Lung microvascular endothelial cell (primary cell): ENCODE measurements around the gene TCF3. TPM values are rescaled to one million over a fixed set of nuclear protein-coding genes. Genes with fewer than 3 reads are reported as not detected.

Experiments used
- DNase-seq, 2 donors: peaks; one replicate each; pipeline versions ENCODE4 v3.0.0 to v3.0.0-alpha.2; 2010; ENCODE audit warnings: low read depth in 2 of 2
- total RNA-seq: library from RNA; depleted of rRNA; stranded (reverse); fragments of >200 nt; gene quantifications from 2 replicates; pipeline ENCODE4 v1.2.1, GENCODE V29; 2014

The TCF3 gene
- total RNA-seq, 1 donor from 2014 or later = 48.6 TPM

GRCh38 chr19:1631557-1632100 is 20.8 kb downstream of the TCF3 start:
- no peak for DNase-seq

GRCh38 chr19:1630811-1631210 is 21.6 kb downstream of the TCF3 start:
- DNase-seq = no peak

- no peak for DNase-seq
Observed at GRCh38 chr19:1630012-1630411, 22.4 kb downstream of the TCF3 start.

GRCh38 chr19:1629256-1629808 is 23.1 kb downstream of the TCF3 start:
- no peak for DNase-seq

- DNase-seq = no peak
Observed at GRCh38 chr19:1627194-1627593, 25.2 kb downstream of the TCF3 start.

- no peak for DNase-seq
Observed at GRCh38 chr19:1626417-1627010, 25.9 kb downstream of the TCF3 start.

- DNase-seq = peak; percentile 83 to 88
Observed at GRCh38 chr19:1624458-1624857, 28.0 kb downstream of the TCF3 start.

- no peak for DNase-seq
Observed at GRCh38 chr19:1622541-1622940, 29.9 kb downstream of the TCF3 start.

GRCh38 chr19:1622007-1622406 is 30.4 kb downstream of the TCF3 start:
- DNase-seq = no peak

GRCh38 chr19:1621574-1621973 is 30.8 kb downstream of the TCF3 start:
- DNase-seq = no peak

- DNase-seq = no peak
Observed at GRCh38 chr19:1621021-1621420, 31.4 kb downstream of the TCF3 start.

GRCh38 chr19:1620502-1620901 is 31.9 kb downstream of the TCF3 start:
- no peak for DNase-seq

- DNase-seq = no peak
Observed at GRCh38 chr19:1619703-1620102, 32.7 kb downstream of the TCF3 start.

- no peak for DNase-seq
Observed at GRCh38 chr19:1619094-1619439, 33.3 kb downstream of the TCF3 start.

- DNase-seq = peak in 1 of 2 donors; percentile 48
Observed at GRCh38 chr19:1618157-1619093, 34.0 kb downstream of the TCF3 start.

- no peak for DNase-seq
Observed at GRCh38 chr19:1616875-1617274, 35.5 kb downstream of the TCF3 start.

GRCh38 chr19:1616396-1616795 is 36.0 kb downstream of the TCF3 start:
- no peak for DNase-seq

- DNase-seq = no peak
Observed at GRCh38 chr19:1615156-1615765, 37.2 kb downstream of the TCF3 start.

GRCh38 chr19:1613808-1614570 is 38.4 kb downstream of the TCF3 start:
- DNase-seq = no peak

- DNase-seq = no peak
Observed at GRCh38 chr19:1613146-1613545, 39.3 kb downstream of the TCF3 start.
